IMR-90 (cell line): Measurements from ENCODE around the gene DEAF1. TPM values are rescaled to one million over a fixed set of nuclear protein-coding genes. Genes with fewer than 3 reads are reported as not detected.

Source experiments
- ATAC-seq: fragments of 200-7000 bp; cut with Tn5 transposase; 2 replicates; pipeline ENCODE4 v1.9.1; 2020; ENCODE audit warnings: low read depth, mild to moderate bottlenecking, moderate library complexity
- BruUV-seq: library from RNA; stranded (reverse); fragments of 400-500 nt; replicated peaks from 2 replicates; lab custom pipeline; 2021; lab: Mats Ljungman, UMichigan
- CTCF ChIA-PET: fragments of 300-600 bp; formaldehyde crosslinking; extraction: SDS; loops from one replicate; lab custom pipeline; 2021; ENCODE audit warnings: antibody characterized with exemption; lab: Yijun Ruan, JAX
- POLR2A ChIA-PET: fragments of 300-600 bp; sonication (Branson Sonifier 250); formaldehyde crosslinking; loops from one replicate; lab custom pipeline; 2022; ENCODE audit warnings: antibody characterized with exemption; ENCODE audit not compliant: unreplicated experiment; lab: Charles Lee
- DNase-seq: peaks from one replicate; pipeline ENCODE4 v3.0.0; 2013
- H2AFZ ChIP-seq: replicated peaks from 2 replicates; pipeline ENCODE3; 2013; ENCODE audit warnings: low read length, mild to moderate bottlenecking; ENCODE audit not compliant: poor library complexity
- H2AK5ac ChIP-seq: 2 replicates; pipeline ENCODE4 v1.6.1; 2013; ENCODE audit warnings: low read depth, low read length, inconsistent platforms
- H2AK9ac ChIP-seq: replicated peaks from 2 replicates; pipeline ENCODE3; 2013; ENCODE audit warnings: mild to moderate bottlenecking, low read depth, low read length, moderate library complexity; ENCODE audit not compliant: poor library complexity
- H2BK120ac ChIP-seq: 2 replicates; pipeline ENCODE4 v1.6.1; 2013; ENCODE audit warnings: low read depth, low read length, inconsistent platforms
- H2BK15ac ChIP-seq: 3 replicates; pipeline ENCODE4 v1.6.1; 2013; ENCODE audit warnings: low read depth, low read length, inconsistent platforms
- H2BK20ac ChIP-seq: 2 replicates; pipeline ENCODE4 v1.6.1; 2013; ENCODE audit warnings: low read depth, mild to moderate bottlenecking, inconsistent platforms, low read length, moderate library complexity
- H2BK5ac ChIP-seq: 2 replicates; pipeline ENCODE4 v1.6.1; 2013; ENCODE audit warnings: mild to moderate bottlenecking, low read depth, low read length, inconsistent platforms; ENCODE audit not compliant: poor library complexity, severe bottlenecking
- H3K14ac ChIP-seq: replicated peaks from 2 replicates; pipeline ENCODE4 v1.6.1; 2013; ENCODE audit warnings: low read depth, low read length, inconsistent platforms
- H3K18ac ChIP-seq: 2 replicates; pipeline ENCODE4 v1.6.1; 2013; ENCODE audit warnings: low read depth, low read length, control low read depth
- H3K23ac ChIP-seq: 2 replicates; pipeline ENCODE4 v1.6.1; 2013; ENCODE audit warnings: low read depth, low read length, inconsistent platforms
- H3K27ac ChIP-seq: 2 replicates; pipeline ENCODE4 v1.5.1; 2013; ENCODE audit warnings: mild to moderate bottlenecking, control low read depth, low read length; ENCODE audit not compliant: insufficient read depth
- H3K27me3 ChIP-seq: 2 replicates; pipeline ENCODE4 v1.6.1; 2013; ENCODE audit warnings: low read length; ENCODE audit not compliant: control insufficient read depth, insufficient read depth
- H3K36me3 ChIP-seq: 2 replicates; pipeline ENCODE4 v1.6.1; 2013; ENCODE audit warnings: low read length, mixed read lengths; ENCODE audit not compliant: control insufficient read depth, insufficient read depth
- H3K4ac ChIP-seq: 2 replicates; pipeline ENCODE4 v1.6.1; 2013; ENCODE audit warnings: low read depth, low read length, inconsistent platforms
- H3K4me1 ChIP-seq: 2 replicates; pipeline ENCODE4 v1.6.1; 2013; ENCODE audit warnings: low read length, mixed read lengths; ENCODE audit not compliant: control insufficient read depth, insufficient read depth
- H3K4me2 ChIP-seq: 2 replicates; pipeline ENCODE4 v1.6.1; 2013; ENCODE audit warnings: low read depth, mild to moderate bottlenecking, control low read depth, low read length, moderate library complexity
- H3K4me3 ChIP-seq: 2 replicates; pipeline ENCODE4 v1.5.1; 2013; ENCODE audit warnings: low read depth, mild to moderate bottlenecking, control low read depth, low read length, moderate library complexity; ENCODE audit not compliant: insufficient read depth
- H3K56ac ChIP-seq: 2 replicates; pipeline ENCODE4 v1.6.1; 2013; ENCODE audit warnings: low read length, inconsistent platforms; ENCODE audit not compliant: insufficient read depth; ENCODE audit errors: extremely low read depth
- H3K79me1 ChIP-seq, 2 experiments: 2 replicates each; pipeline ENCODE4 v1.6.1; 2013; ENCODE audit warnings: low read length in 2 of 2, inconsistent platforms in 1 of 2, low read depth in 1 of 2
- H3K9ac ChIP-seq: 2 replicates; pipeline ENCODE4 v1.6.1; 2013; ENCODE audit warnings: low read depth, low read length, control low read depth
- H3K9me1 ChIP-seq: 2 replicates; pipeline ENCODE4 v1.6.1; 2013; ENCODE audit warnings: low read length, inconsistent platforms; ENCODE audit not compliant: insufficient read depth
- H3K9me3 ChIP-seq: 2 replicates; pipeline ENCODE4 v1.6.1; 2013; ENCODE audit warnings: low read length; ENCODE audit not compliant: control insufficient read depth, insufficient read depth
- H4K20me1 ChIP-seq: 2 replicates; pipeline ENCODE4 v1.6.1; 2013; ENCODE audit warnings: low read length, inconsistent platforms; ENCODE audit not compliant: insufficient read depth
- H4K5ac ChIP-seq: 2 replicates; pipeline ENCODE4 v1.6.1; 2013; ENCODE audit warnings: mild to moderate bottlenecking, low read depth, low read length, control low read depth
- H4K8ac ChIP-seq, 2 experiments: 2 replicates each; pipeline ENCODE4 v1.6.1; 2013; ENCODE audit warnings: low read depth in 2 of 2, low read length in 2 of 2, control low read depth in 1 of 2, inconsistent platforms in 1 of 2
- H4K91ac ChIP-seq: 2 replicates; pipeline ENCODE4 v1.6.1; 2013; ENCODE audit warnings: low read depth, low read length, inconsistent platforms; ENCODE audit not compliant: insufficient read depth
- MXI1 ChIP-seq: IDR thresholded peaks from 2 replicates; pipeline ENCODE4 v1.6.1; 2012; ENCODE audit warnings: low read depth, mild to moderate bottlenecking, low read length, moderate library complexity, borderline replicate concordance
- SMC3 ChIP-seq: fragments of 150-350 bp; IDR thresholded peaks from 2 replicates; pipeline ENCODE4 v1.6.1; 2016; ENCODE audit warnings: low read depth, mild to moderate bottlenecking, antibody characterized with exemption, low read length, moderate library complexity
- WGBS, 2 experiments: methylation state at CpG; one replicate each; pipeline versions ENCODE4 v1.1.5 to v1.1.7; 2013; ENCODE audit warnings: missing lambda C conversion rate in 2 of 2; ENCODE audit not compliant: insufficient read length in 1 of 2; ENCODE audit errors: extremely low coverage in 2 of 2; 5-methylcytosine and 5-hydroxymethylcytosine counted together
- dilution Hi-C: fragments of 300-500 bp; cut with HindIII; formaldehyde crosslinking; loops from one replicate; pipeline ENCODE4 v1.14.3; 2018; ENCODE audit warnings: low sequenced_read_pairs; ENCODE audit not compliant: unreplicated experiment
- in situ Hi-C: fragments of 300-500 bp; cut with MboI; formaldehyde crosslinking; loops from 3 replicates; pipeline ENCODE4 v1.14.3; 2019; ENCODE audit warnings: low sequenced_read_pairs, inconsistent platforms, mixed read lengths
- intact Hi-C: fragments of 100-400 bp; cut with micrococcal nuclease; formaldehyde crosslinking; loops from 2 replicates; pipeline ENCODE4 v1.10.0; 2022
- polyA plus RNA-seq, 3 experiments: library from polyadenylated mRNA; depleted of rRNA; stranded (reverse); fragments of >200 nt; gene quantifications; 2 replicates each; pipeline ENCODE4 v1.2.3, GENCODE V29; 2012; ENCODE audit warnings: low replicate concordance in 1 of 3
- total RNA-seq: library from RNA; depleted of rRNA; stranded (reverse); fragments of >200 nt; gene quantifications from 2 replicates; pipeline ENCODE4 v1.2.3, GENCODE V29; 2012
- TF ChIP-seq, protein P1 (sequence below): fragments of 150-350 bp; IDR thresholded peaks from 2 replicates; pipeline ENCODE4 v1.6.1; 2016; ENCODE audit warnings: low read depth, mild to moderate bottlenecking, low read length, moderate library complexity, borderline replicate concordance

Gene DEAF1
- total and polyA plus RNA-seq, 2 of the 4 experiments (the other 2 are of a cell fraction): 22.9 to 31.6 TPM

DNA sequence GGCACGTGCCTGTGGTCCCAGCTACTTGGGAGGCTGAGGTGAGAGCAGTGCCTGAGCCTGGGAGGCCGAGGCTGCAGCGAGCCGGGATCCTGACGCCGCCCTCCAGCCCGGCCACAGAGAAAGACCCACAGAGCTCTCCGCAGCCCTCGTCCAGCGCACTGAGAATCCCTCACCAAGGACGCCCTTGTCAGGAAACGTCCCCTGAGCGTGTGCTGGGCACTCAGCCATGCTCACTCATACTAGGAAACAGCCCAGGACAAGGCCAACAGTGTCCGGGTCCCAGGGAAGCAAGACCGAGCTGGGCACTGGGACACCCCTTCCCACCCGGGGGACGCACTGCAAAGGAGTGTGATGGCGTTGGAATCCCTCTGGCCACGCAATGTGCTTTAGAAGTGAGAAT is 14.5 kb downstream of the DEAF1 start:
- Histone ChIP-seq H2BK5ac (no peak overlapping the region), H3K36me3 (peaks cover 46% of the 10 kb centered on the region), H2BK20ac (no peak overlapping the region), H3K9ac (no peak overlapping the region), H4K20me1 (no peaks in the 10 kb centered on the region), H3K4me1 (no peaks in the 10 kb centered on the region), H3K79me1 (no peaks in the 10 kb centered on the region; a peak in 2 of 4 replicates), H2AFZ (no peak overlapping the region), H3K23ac (no peak overlapping the region), H3K4me3 (no peak overlapping the region), H2AK5ac (no peak overlapping the region), H3K18ac (no peak overlapping the region), H3K27ac (no peak overlapping the region), H3K4me2 (no peak overlapping the region), H3K4ac (no peak overlapping the region), H2BK120ac (no peak overlapping the region), H4K8ac (no peak overlapping the region), H3K56ac (no peak overlapping the region), H2AK9ac (no peak overlapping the region), H3K14ac (no peak overlapping the region), H2BK15ac (no peak overlapping the region), H4K5ac (no peak overlapping the region), H4K91ac (no peak overlapping the region), H3K27me3 (no peaks in the 10 kb centered on the region), H3K9me3 (no peaks in the 10 kb centered on the region), H3K9me1 (no peaks in the 10 kb centered on the region)
- intact Hi-C loops (no loop called here), in situ Hi-C loops (no loop called here), dilution Hi-C loops (no loop called here)
- DNase-seq: no peak
- TF ChIP-seq, protein P1, sequence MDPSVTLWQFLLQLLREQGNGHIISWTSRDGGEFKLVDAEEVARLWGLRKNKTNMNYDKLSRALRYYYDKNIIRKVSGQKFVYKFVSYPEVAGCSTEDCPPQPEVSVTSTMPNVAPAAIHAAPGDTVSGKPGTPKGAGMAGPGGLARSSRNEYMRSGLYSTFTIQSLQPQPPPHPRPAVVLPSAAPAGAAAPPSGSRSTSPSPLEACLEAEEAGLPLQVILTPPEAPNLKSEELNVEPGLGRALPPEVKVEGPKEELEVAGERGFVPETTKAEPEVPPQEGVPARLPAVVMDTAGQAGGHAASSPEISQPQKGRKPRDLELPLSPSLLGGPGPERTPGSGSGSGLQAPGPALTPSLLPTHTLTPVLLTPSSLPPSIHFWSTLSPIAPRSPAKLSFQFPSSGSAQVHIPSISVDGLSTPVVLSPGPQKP: no peak
- no peak for TF ChIP-seq MXI1
- TF ChIP-seq SMC3: no peak
- BruUV-seq: no TSS peak
- WGBS, 2 experiments: 96% methylated on average over 13 of the region's 19 CpGs; no CpG with 5 or more reads in 1 of the 2 experiments
- POLR2A ChIA-PET: interaction anchor here (0.6 kb wide), 1 partner anchor 14 kb away, joined by 4 read pairs; no protein-coding TSS in a partner anchor
- CTCF ChIA-PET: no interaction called here
- no peak for ATAC-seq
